Cardiac muscle cell (in vitro differentiated cells and primary cell): ENCODE results near the gene PLXNB3. TPM values are rescaled to one million over a fixed set of nuclear protein-coding genes. Genes with fewer than 3 reads are reported as not detected.

Experiments
- DNase-seq, 2 donors: peaks; one replicate each; pipeline versions ENCODE4 v3.0.0 to v3.0.0-alpha.2; 2010 to 2017; ENCODE audit warnings: low read depth in 1 of 2, low spot score in 1 of 2
- H3K27ac ChIP-seq: fragments of 200-600 bp; sonication (generic); 2 replicates; pipeline ENCODE4 v1.5.1; 2016
- H3K27me3 ChIP-seq: fragments of 200-600 bp; sonication (generic); 2 replicates; pipeline ENCODE4 v1.6.0; 2016; ENCODE audit warnings: control low read depth
- H3K36me3 ChIP-seq: fragments of 200-600 bp; sonication (generic); 2 replicates; pipeline ENCODE4 v1.5.1; 2016; ENCODE audit warnings: control low read depth
- H3K4me1 ChIP-seq: fragments of 200-600 bp; sonication (generic); 2 replicates; pipeline ENCODE4 v1.8.1; 2017; ENCODE audit warnings: low read depth, mild to moderate bottlenecking, mixed run types
- H3K4me3 ChIP-seq: fragments of 200-600 bp; sonication (generic); 2 replicates; pipeline ENCODE4 v1.5.1; 2016; ENCODE audit warnings: mild to moderate bottlenecking
- H3K9me3 ChIP-seq: fragments of 200-600 bp; sonication (generic); 2 replicates; pipeline ENCODE4 v1.5.1; 2017; ENCODE audit warnings: low read depth, mild to moderate bottlenecking, control low read depth
- polyA plus RNA-seq: library from polyadenylated mRNA; unstranded; fragments of >200 nt; fragmentation: Nextera tagmentation; extraction: Ambion mirVana; gene quantifications from 2 replicates; pipeline ENCODE4 v1.2.1, GENCODE V29; 2016
- total RNA-seq: library from RNA; depleted of rRNA; stranded (reverse); fragments of >200 nt; gene quantifications from 2 replicates; pipeline ENCODE4 v1.2.3, GENCODE V29; 2016
- TF ChIP-seq, protein P1 (sequence below): IDR thresholded peaks from 2 replicates; pipeline ENCODE4 v1.5.1; 2012; ENCODE audit warnings: low read depth, mild to moderate bottlenecking, low read length

PLXNB3 gene
- total and polyA plus RNA-seq, 2 experiments from 2014 or later, result 0.48 to 1.4 TPM

DNA sequence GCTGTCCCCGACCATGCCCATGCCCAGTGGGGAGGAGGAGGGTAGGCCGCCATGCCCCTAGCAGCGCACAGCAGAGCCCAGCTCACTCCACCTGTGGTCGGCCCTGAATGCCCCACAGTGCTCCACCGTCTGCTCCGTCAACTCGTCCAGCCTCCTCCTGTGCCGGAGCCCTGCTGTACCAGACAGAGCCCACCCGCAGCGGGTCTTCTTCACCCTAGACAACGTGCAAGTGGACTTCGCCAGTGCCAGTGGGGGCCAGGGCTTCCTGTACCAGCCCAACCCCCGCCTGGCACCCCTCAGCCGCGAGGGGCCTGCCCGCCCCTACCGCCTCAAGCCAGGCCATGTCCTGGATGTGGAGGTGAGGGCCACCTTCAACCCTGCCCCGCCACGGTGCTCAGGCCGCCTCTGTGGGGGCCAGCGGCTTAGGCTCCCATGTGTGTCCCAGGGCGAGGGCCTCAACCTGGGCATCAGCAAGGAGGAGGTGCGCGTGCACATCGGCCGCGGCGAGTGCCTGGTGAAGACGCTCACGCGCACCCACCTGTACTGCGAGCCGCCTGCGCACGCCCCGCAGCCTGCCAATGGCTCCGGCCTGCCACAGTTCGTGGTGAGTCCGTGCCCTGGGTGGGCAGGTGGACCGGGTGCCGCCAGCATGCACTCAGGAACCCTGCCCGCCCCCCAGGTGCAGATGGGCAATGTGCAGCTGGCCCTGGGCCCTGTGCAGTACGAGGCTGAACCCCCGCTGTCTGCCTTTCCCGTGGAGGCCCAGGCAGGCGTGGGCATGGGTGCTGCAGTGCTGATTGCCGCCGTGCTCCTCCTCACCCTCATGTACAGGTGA, 9.9 kb downstream of the PLXNB3 start:
- no peaks in the 10 kb centered on the region for H3K4me1 ChIP-seq
- DNase-seq, result no peak
- no peaks in the 10 kb centered on the region for H3K36me3 ChIP-seq
- no peak overlapping the region for H3K27ac ChIP-seq
- no peaks in the 10 kb centered on the region for H3K27me3 ChIP-seq
- no peak overlapping the region for H3K4me3 ChIP-seq
- no peaks in the 10 kb centered on the region for H3K9me3 ChIP-seq
- TF ChIP-seq, protein P1, sequence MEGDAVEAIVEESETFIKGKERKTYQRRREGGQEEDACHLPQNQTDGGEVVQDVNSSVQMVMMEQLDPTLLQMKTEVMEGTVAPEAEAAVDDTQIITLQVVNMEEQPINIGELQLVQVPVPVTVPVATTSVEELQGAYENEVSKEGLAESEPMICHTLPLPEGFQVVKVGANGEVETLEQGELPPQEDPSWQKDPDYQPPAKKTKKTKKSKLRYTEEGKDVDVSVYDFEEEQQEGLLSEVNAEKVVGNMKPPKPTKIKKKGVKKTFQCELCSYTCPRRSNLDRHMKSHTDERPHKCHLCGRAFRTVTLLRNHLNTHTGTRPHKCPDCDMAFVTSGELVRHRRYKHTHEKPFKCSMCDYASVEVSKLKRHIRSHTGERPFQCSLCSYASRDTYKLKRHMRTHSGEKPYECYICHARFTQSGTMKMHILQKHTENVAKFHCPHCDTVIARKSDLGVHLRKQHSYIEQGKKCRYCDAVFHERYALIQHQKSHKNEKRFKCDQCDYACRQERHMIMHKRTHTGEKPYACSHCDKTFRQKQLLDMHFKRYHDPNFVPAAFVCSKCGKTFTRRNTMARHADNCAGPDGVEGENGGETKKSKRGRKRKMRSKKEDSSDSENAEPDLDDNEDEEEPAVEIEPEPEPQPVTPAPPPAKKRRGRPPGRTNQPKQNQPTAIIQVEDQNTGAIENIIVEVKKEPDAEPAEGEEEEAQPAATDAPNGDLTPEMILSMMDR, result no peak

DNA sequence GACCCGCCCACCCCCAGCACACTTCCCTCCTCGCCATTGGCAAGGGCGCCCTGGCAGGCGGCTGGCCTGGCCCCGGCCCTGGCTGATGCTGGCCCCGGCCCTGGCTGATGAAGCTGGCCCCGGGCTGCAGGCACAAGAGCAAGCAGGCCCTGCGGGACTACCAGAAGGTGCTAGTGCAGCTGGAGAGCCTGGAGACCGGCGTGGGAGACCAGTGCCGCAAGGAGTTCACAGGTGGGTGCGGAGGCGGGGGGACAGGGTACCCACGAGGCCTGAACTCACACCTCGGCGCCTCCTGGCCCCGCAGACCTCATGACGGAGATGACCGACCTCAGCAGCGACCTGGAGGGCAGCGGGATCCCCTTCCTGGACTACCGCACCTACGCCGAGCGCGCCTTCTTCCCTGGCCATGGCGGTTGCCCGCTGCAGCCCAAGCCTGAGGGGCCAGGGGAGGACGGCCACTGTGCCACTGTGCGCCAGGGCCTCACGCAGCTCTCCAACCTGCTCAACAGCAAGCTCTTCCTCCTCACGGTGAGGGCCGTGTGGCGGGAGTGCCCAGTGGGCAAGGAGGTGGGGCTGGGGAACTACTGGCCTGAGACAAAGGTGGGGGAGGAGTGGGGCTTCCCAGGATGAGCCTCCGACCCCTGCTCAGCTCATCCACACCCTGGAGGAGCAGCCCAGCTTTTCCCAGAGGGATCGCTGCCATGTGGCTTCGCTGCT, 10.7 kb downstream of the PLXNB3 start:
- TF ChIP-seq, protein P1, result no peak
- Histone ChIP-seq H3K36me3 (no peaks in the 10 kb centered on the region), H3K27me3 (no peaks in the 10 kb centered on the region), H3K4me1 (no peaks in the 10 kb centered on the region), H3K9me3 (no peaks in the 10 kb centered on the region), H3K27ac (no peak overlapping the region), H3K4me3 (no peak overlapping the region)
- no peak for DNase-seq

GRCh38 chrX:153775293-153776119, 11.5 kb downstream of the PLXNB3 start:
- TF ChIP-seq, protein P1, result no peak

GRCh38 chrX:153776120-153776599, 12.1 kb downstream of the PLXNB3 start:
- H3K4me1 ChIP-seq, result no peaks in the 10 kb centered on the region
- TF ChIP-seq, protein P1, result no peak
- no peak overlapping the region for H3K4me3 ChIP-seq
- no peak overlapping the region for H3K27ac ChIP-seq
- DNase-seq, result no peak
- no peaks in the 10 kb centered on the region for H3K9me3 ChIP-seq
- H3K27me3 ChIP-seq, result no peaks in the 10 kb centered on the region
- no peaks in the 10 kb centered on the region for H3K36me3 ChIP-seq

More at GRCh38 chrX:153775293-153776119, 11.5 kb downstream of the PLXNB3 start:
- no peak overlapping the region for H3K27ac ChIP-seq
- no peak overlapping the region for H3K4me3 ChIP-seq
- no peak for DNase-seq
- no peaks in the 10 kb centered on the region for H3K4me1 ChIP-seq
- H3K27me3 ChIP-seq, result no peaks in the 10 kb centered on the region
- H3K36me3 ChIP-seq, result no peaks in the 10 kb centered on the region
- no peaks in the 10 kb centered on the region for H3K9me3 ChIP-seq

GRCh38 chrX:153776611-153777045, 12.6 kb downstream of the PLXNB3 start:
- Histone ChIP-seq H3K36me3 (no peaks in the 10 kb centered on the region), H3K27me3 (no peaks in the 10 kb centered on the region), H3K4me1 (no peaks in the 10 kb centered on the region), H3K9me3 (no peaks in the 10 kb centered on the region), H3K4me3 (no peak overlapping the region), H3K27ac (no peak overlapping the region)
- TF ChIP-seq, protein P1, result no peak
- DNase-seq, result no peak
